Measurements from ENCODE around the gene GDF10.
A peak's percentile ranks its signal among the peaks of the same experiment; 100 is the strongest.

The GDF10 gene

GRCh38 chr10:47299611-47300428, at the start of gene GDF10:
GDF10 (plus strand) TSS chr10:47300197; CDS start chr10:47300652, 455 bp downstream.
- peak; percentile 39 for DNase-seq (ENCODE audit: low spot score)

GRCh38 chr10:47252093-47252780, 47.8 kb upstream of the GDF10 start:
- no peak for DNase-seq (ENCODE audit: low spot score)

GRCh38 chr10:47253030-47253637, 46.9 kb upstream of the GDF10 start:
- DNase-seq (ENCODE audit: low spot score): no peak

- peak; percentile 84 for DNase-seq (ENCODE audit: low spot score)
Observed at GRCh38 chr10:47253651-47254375, 46.2 kb upstream of the GDF10 start.

GRCh38 chr10:47254611-47255010, 45.4 kb upstream of the GDF10 start:
- no peak for DNase-seq (ENCODE audit: low spot score)

- DNase-seq (ENCODE audit: low spot score): no peak
Observed at GRCh38 chr10:47255033-47255813, 44.8 kb upstream of the GDF10 start.

- DNase-seq (ENCODE audit: low spot score): no peak
Observed at GRCh38 chr10:47255866-47256265, 44.1 kb upstream of the GDF10 start.

GRCh38 chr10:47256751-47257336, 43.2 kb upstream of the GDF10 start:
- DNase-seq (ENCODE audit: low spot score): no peak

- peak; percentile 60 for DNase-seq (ENCODE audit: low spot score)
Observed at GRCh38 chr10:47257396-47258120, 42.4 kb upstream of the GDF10 start.

GRCh38 chr10:47258921-47259320, 41.1 kb upstream of the GDF10 start:
- no peak for DNase-seq (ENCODE audit: low spot score)

GRCh38 chr10:47259466-47259865, 40.5 kb upstream of the GDF10 start:
- no peak for DNase-seq (ENCODE audit: low spot score)

- DNase-seq (ENCODE audit: low spot score): no peak
Observed at GRCh38 chr10:47260505-47261111, 39.4 kb upstream of the GDF10 start.

GRCh38 chr10:47261121-47261520, 38.9 kb upstream of the GDF10 start:
- no peak for DNase-seq (ENCODE audit: low spot score)

- DNase-seq (ENCODE audit: low spot score): no peak
Observed at GRCh38 chr10:47261556-47261955, 38.4 kb upstream of the GDF10 start.

GRCh38 chr10:47262606-47263533, 37.1 kb upstream of the GDF10 start:
- peak; percentile 60 for DNase-seq (ENCODE audit: low spot score)

- DNase-seq (ENCODE audit: low spot score): no peak
Observed at GRCh38 chr10:47264797-47265281, 35.2 kb upstream of the GDF10 start.

- no peak for DNase-seq (ENCODE audit: low spot score)
Observed at GRCh38 chr10:47266602-47267001, 33.4 kb upstream of the GDF10 start.

GRCh38 chr10:47268696-47269095, 31.3 kb upstream of the GDF10 start:
- no peak for DNase-seq (ENCODE audit: low spot score)

- DNase-seq (ENCODE audit: low spot score): no peak
Observed at GRCh38 chr10:47269294-47269693, 30.7 kb upstream of the GDF10 start.

Data from GM03348 (cell line).